Panc1 (cell line): ENCODE data around the gene SART1. TPM values are rescaled to one million over a fixed set of nuclear protein-coding genes. Genes with fewer than 3 reads are reported as not detected.
A peak's percentile ranks its signal among the peaks of the same experiment; 100 is the strongest.

Experiments used
- ATAC-seq: fragments of 200-7000 bp; cut with Tn5 transposase; 2 replicates; pipeline ENCODE4 v1.9.1; 2020; ENCODE audit warnings: mild to moderate bottlenecking, moderate library complexity
- BruUV-seq: library from RNA; stranded (reverse); fragments of 400-500 nt; replicated peaks from 2 replicates; lab custom pipeline; 2021; lab: Mats Ljungman, UMichigan
- CTCF ChIA-PET: fragments of 300-600 bp; sonication (Branson Sonifier 250); formaldehyde crosslinking; loops from one replicate; lab custom pipeline; 2022; ENCODE audit warnings: antibody characterized with exemption; lab: Charles Lee
- POLR2A ChIA-PET: fragments of 300-600 bp; sonication (Branson Sonifier 250); formaldehyde crosslinking; loops from one replicate; lab custom pipeline; 2022; ENCODE audit warnings: antibody characterized with exemption; lab: Charles Lee
- DNase-seq: peaks from one replicate; pipeline ENCODE4 v3.0.0-alpha.2; 2010; ENCODE audit warnings: low read depth, low spot score
- H3K27ac ChIP-seq: 2 replicates; pipeline ENCODE4 v1.5.1; 2011; ENCODE audit warnings: mild to moderate bottlenecking, low read length, inconsistent platforms
- H3K27me3 ChIP-seq: fragments of 200-500 bp; sonication (Bioruptor generic); 2 replicates; pipeline ENCODE4 v1.6.0; 2014; ENCODE audit warnings: low read length, inconsistent platforms; ENCODE audit not compliant: control insufficient read depth, insufficient read depth
- H3K36me3 ChIP-seq: fragments of 200-500 bp; sonication (Bioruptor generic); 2 replicates; pipeline ENCODE4 v1.5.1; 2014; ENCODE audit warnings: inconsistent platforms, mild to moderate bottlenecking, low read length, moderate library complexity; ENCODE audit not compliant: control insufficient read depth, insufficient read depth
- H3K4me1 ChIP-seq: 2 replicates; pipeline ENCODE4 v1.5.1; 2011; ENCODE audit warnings: inconsistent platforms, mild to moderate bottlenecking, low read length, moderate library complexity; ENCODE audit not compliant: control insufficient read depth, insufficient read depth
- H3K4me3 ChIP-seq, 2 experiments: 2 replicates each; pipeline ENCODE4 v1.5.1; 2011 to 2012; ENCODE audit warnings: low read depth in 2 of 2, low read length in 2 of 2, mild to moderate bottlenecking in 2 of 2, inconsistent platforms in 1 of 2, moderate library complexity in 1 of 2
- H3K9me3 ChIP-seq: fragments of 200-500 bp; sonication (Bioruptor generic); 2 replicates; pipeline ENCODE4 v1.5.1; 2014; ENCODE audit warnings: low read depth, mild to moderate bottlenecking, inconsistent platforms, low read length, moderate library complexity; ENCODE audit not compliant: control insufficient read depth, insufficient read depth
- CTCF ChIP-seq: fragments of 450-650 bp; IDR thresholded peaks from 2 replicates; pipeline ENCODE4 v1.5.1; 2017; ENCODE audit warnings: mild to moderate bottlenecking
- POLR2AphosphoS5 ChIP-seq: IDR thresholded peaks from 2 replicates; pipeline ENCODE4 v1.6.1; 2012; ENCODE audit warnings: mild to moderate bottlenecking, low read depth, low read length, moderate library complexity
- REST ChIP-seq, 2 experiments: IDR thresholded peaks; 2 replicates each; pipeline ENCODE4 v1.6.1; 2011 to 2012; ENCODE audit warnings: low read depth in 2 of 2, control low read depth in 1 of 2, low read length in 1 of 2, mild to moderate bottlenecking in 1 of 2, moderate library complexity in 1 of 2; ENCODE audit not compliant: insufficient read depth in 1 of 2
- SIN3A ChIP-seq: IDR thresholded peaks from 2 replicates; pipeline ENCODE4 v1.6.1; 2012; ENCODE audit warnings: low read depth, mild to moderate bottlenecking, low read length, moderate library complexity, borderline replicate concordance; ENCODE audit not compliant: insufficient read depth
- TCF7L2 ChIP-seq: IDR thresholded peaks from 2 replicates; pipeline ENCODE4 v1.6.1; 2011; ENCODE audit warnings: mild to moderate bottlenecking, low read depth, low read length, inconsistent platforms
- in situ Hi-C: cut with HindIII; loops from 2 replicates; pipeline ENCODE4 v1.10.0; 2016; ENCODE audit warnings: low sequenced_read_pairs, low pct_unique_long_range_greater_than_20kb
- intact Hi-C: fragments of 100-400 bp; cut with micrococcal nuclease; formaldehyde crosslinking; loops from one replicate; pipeline ENCODE4 v1.10.0; 2022; ENCODE audit not compliant: unreplicated experiment
- total RNA-seq: library from RNA; stranded (reverse); gene quantifications from one replicate; pipeline ENCODE4 v1.2.1, GENCODE V29; 2021; ENCODE audit not compliant: unreplicated experiment

The SART1 gene
- total RNA-seq, 1 experiment from 2014 or later: 76.4 TPM

GRCh38 chr11:66006891-66007176 is 45.3 kb downstream of the SART1 start:
- in situ Hi-C loops (no loop called here), intact Hi-C loops (no loop called here)
- no peaks in the 10 kb centered on the region for H3K27me3 ChIP-seq
- DNase-seq: no peak
- BruUV-seq: no TSS peak
- TF ChIP-seq SIN3A (no peak), CTCF (no peak), TCF7L2 (no peak), POLR2AphosphoS5 (no peak), REST (IDR thresholded peaks at IDR 0.05; ENCODE audit: insufficient read depth in 1 of 2, low read depth in 2 of 2, low read length in 1 of 2) (no peak)
- peaks cover 10% of the 10 kb centered on the region; the same call in 1 of the 2 replicates for H3K36me3 ChIP-seq
- POLR2A ChIA-PET: interaction anchor here (0.5 kb wide), 1 partner anchor 499 kb away, joined by 5 read pairs; no protein-coding TSS in a partner anchor
- H3K4me1 ChIP-seq: peaks cover 45% of the 10 kb centered on the region
- H3K27ac ChIP-seq: peak overlapping the region; percentile 64
- ATAC-seq: no peak
- no peaks in the 10 kb centered on the region for H3K9me3 ChIP-seq
- CTCF ChIA-PET: no interaction called here
- no peak overlapping the region for H3K4me3 ChIP-seq

- in situ Hi-C loops: no loop called here
- CTCF ChIA-PET: no interaction called here
- H3K36me3 ChIP-seq: peaks cover 10% of the 10 kb centered on the region; the same call in 1 of the 2 replicates
- H3K27me3 ChIP-seq: no peaks in the 10 kb centered on the region
- no peak for ATAC-seq
- intact Hi-C loops: no loop called here
- POLR2A ChIA-PET: interaction anchor here (0.5 kb wide), 1 partner anchor 499 kb away, joined by 5 read pairs; no protein-coding TSS in a partner anchor
- no peaks in the 10 kb centered on the region for H3K9me3 ChIP-seq
- BruUV-seq: no TSS peak
- peak overlapping the region; percentile 64; the same call in 1 of the 2 replicates for H3K27ac ChIP-seq
- no peak overlapping the region for H3K4me3 ChIP-seq
- TF ChIP-seq POLR2AphosphoS5 (no peak), TCF7L2 (no peak), REST (IDR thresholded peaks at IDR 0.05; ENCODE audit: insufficient read depth in 1 of 2, low read depth in 2 of 2, low read length in 1 of 2) (no peak), CTCF (no peak), SIN3A (no peak)
- peaks cover 45% of the 10 kb centered on the region for H3K4me1 ChIP-seq
- no peak for DNase-seq
Observed at GRCh38 chr11:66007201-66007634, 45.7 kb downstream of the SART1 start.
